ENCODE results near the gene FUT7.

The FUT7 gene

DNA sequence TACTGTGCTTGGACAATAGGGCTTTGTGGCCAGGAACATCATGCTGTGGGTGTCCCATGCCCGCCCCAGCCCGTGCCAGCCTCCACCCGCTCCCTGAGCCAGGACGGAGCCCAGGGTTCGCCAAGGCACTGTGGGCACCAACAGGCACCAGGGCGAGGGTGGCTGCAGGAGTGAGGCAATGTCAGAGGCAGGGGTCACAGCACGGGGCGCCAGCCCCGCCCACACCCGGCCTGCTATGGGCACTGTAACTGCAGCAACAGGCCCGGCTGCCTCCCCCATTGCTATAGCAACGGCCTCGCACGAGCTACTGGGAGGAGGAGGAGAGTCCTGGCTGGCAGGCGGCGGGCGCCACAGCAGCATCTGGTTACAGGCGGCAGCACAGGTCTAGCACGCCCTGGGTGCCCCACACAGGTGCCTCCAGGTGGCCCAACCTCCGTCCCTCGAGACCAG is 6.3 kb downstream of the FUT7 start:
- Histone ChIP-seq H3K27me3 (ENCODE audit: insufficient read depth, low read length, poor library complexity) (no peaks in the 10 kb centered on the region), H3K9ac (ENCODE audit: low read length) (no peak overlapping the region), H4K5ac (ENCODE audit: low read length) (no peak overlapping the region), H3K36me3 (ENCODE audit: control insufficient read depth, insufficient read depth, low read length) (no peaks in the 10 kb centered on the region), H3K4me3 (ENCODE audit: low read length) (no peak overlapping the region), H2BK15ac (replicated peaks; ENCODE audit: low read depth) (no peak overlapping the region), H2BK120ac (ENCODE audit: low read depth, low read length) (no peak overlapping the region), H3K4me2 (ENCODE audit: low read length) (no peak overlapping the region), H3K79me2 (ENCODE audit: control insufficient read depth, insufficient read depth, low read length) (no peaks in the 10 kb centered on the region), H3K79me1 (ENCODE audit: low read length) (no peaks in the 10 kb centered on the region), H3K4me1 (ENCODE audit: control insufficient read depth, low read depth, low read length) (no peaks in the 10 kb centered on the region), H4K8ac (ENCODE audit: low read depth, low read length) (no peak overlapping the region), H3K56ac (ENCODE audit: low read length) (no peak overlapping the region), H3K23ac (ENCODE audit: low read length) (no peak overlapping the region), H3K27ac (ENCODE audit: low read depth, low read length) (no peak overlapping the region), H3K4ac (ENCODE audit: low read depth, low read length) (no peak overlapping the region), H2AK5ac (ENCODE audit: low read length) (no peak overlapping the region), H2BK5ac (ENCODE audit: low read length) (no peak overlapping the region), H3K18ac (ENCODE audit: low read length) (no peak overlapping the region)
- no peak for DNase-seq
- no CpG with 5 or more reads among the region's 21 CpGs for WGBS (ENCODE audit: extremely low coverage, insufficient coverage, low lambda C conversion rate)

DNA sequence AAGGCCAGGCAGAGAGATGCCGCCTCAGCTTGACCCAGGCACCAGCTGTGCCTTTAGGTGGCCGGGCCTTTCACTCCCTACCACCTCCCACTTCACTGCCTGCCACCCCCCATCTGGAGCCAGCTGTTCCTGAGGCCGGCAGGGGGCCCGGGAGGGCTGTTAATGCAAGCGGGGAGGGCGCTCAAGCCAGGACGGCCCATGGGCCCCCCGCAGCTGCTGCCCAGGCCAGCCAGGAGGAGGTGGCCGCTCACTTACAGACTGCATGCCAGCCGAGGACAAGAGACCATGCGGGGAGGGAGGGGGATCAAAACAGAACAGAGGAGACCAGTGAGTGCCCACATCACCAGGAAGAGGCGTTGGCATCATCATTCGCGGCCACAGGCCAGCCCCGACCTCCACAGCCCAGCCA is 8.3 kb downstream of the FUT7 start:
- H3K27ac ChIP-seq (ENCODE audit: low read depth, low read length) = no peak overlapping the region
- no peak overlapping the region for H3K4ac ChIP-seq (ENCODE audit: low read depth, low read length)
- no peaks in the 10 kb centered on the region for H3K4me1 ChIP-seq (ENCODE audit: control insufficient read depth, low read depth, low read length)
- no peaks in the 10 kb centered on the region for H3K79me1 ChIP-seq (ENCODE audit: low read length)
- H2AK5ac ChIP-seq (ENCODE audit: low read length) = no peak overlapping the region
- H3K23ac ChIP-seq (ENCODE audit: low read length) = no peak overlapping the region
- H2BK5ac ChIP-seq (ENCODE audit: low read length) = no peak overlapping the region
- H3K36me3 ChIP-seq (ENCODE audit: control insufficient read depth, insufficient read depth, low read length) = no peaks in the 10 kb centered on the region
- H3K9ac ChIP-seq (ENCODE audit: low read length) = no peak overlapping the region
- H4K5ac ChIP-seq (ENCODE audit: low read length) = no peak overlapping the region
- WGBS (ENCODE audit: extremely low coverage, insufficient coverage, low lambda C conversion rate) = no CpG with 5 or more reads among the region's 15 CpGs
- no peak overlapping the region for H3K56ac ChIP-seq (ENCODE audit: low read length)
- DNase-seq = no peak
- no peak overlapping the region for H3K4me2 ChIP-seq (ENCODE audit: low read length)
- no peak overlapping the region for H2BK120ac ChIP-seq (ENCODE audit: low read depth, low read length)
- H3K4me3 ChIP-seq (ENCODE audit: low read length) = no peak overlapping the region
- no peak overlapping the region for H3K18ac ChIP-seq (ENCODE audit: low read length)
- no peak overlapping the region for H2BK15ac ChIP-seq (replicated peaks; ENCODE audit: low read depth)
- H4K8ac ChIP-seq (ENCODE audit: low read depth, low read length) = no peak overlapping the region
- H3K27me3 ChIP-seq (ENCODE audit: insufficient read depth, low read length, poor library complexity) = no peaks in the 10 kb centered on the region
- H3K79me2 ChIP-seq (ENCODE audit: control insufficient read depth, insufficient read depth, low read length) = no peaks in the 10 kb centered on the region

GRCh38 chr9:137023157-137023556 is 8.7 kb downstream of the FUT7 start:
- no peaks in the 10 kb centered on the region for H3K79me1 ChIP-seq (ENCODE audit: low read length)
- no peak overlapping the region for H2BK15ac ChIP-seq (replicated peaks; ENCODE audit: low read depth)
- no peak overlapping the region for H3K9ac ChIP-seq (ENCODE audit: low read length)
- no peak overlapping the region for H2AK5ac ChIP-seq (ENCODE audit: low read length)
- no peaks in the 10 kb centered on the region for H3K27me3 ChIP-seq (ENCODE audit: insufficient read depth, low read length, poor library complexity)
- no peak overlapping the region for H4K8ac ChIP-seq (ENCODE audit: low read depth, low read length)
- no peak overlapping the region for H4K5ac ChIP-seq (ENCODE audit: low read length)
- no peak overlapping the region for H3K27ac ChIP-seq (ENCODE audit: low read depth, low read length)
- no peak overlapping the region for H3K18ac ChIP-seq (ENCODE audit: low read length)
- no peak overlapping the region for H3K4me2 ChIP-seq (ENCODE audit: low read length)
- H2BK120ac ChIP-seq (ENCODE audit: low read depth, low read length) = no peak overlapping the region
- no peak overlapping the region for H3K56ac ChIP-seq (ENCODE audit: low read length)
- no peak for DNase-seq
- no peaks in the 10 kb centered on the region for H3K4me1 ChIP-seq (ENCODE audit: control insufficient read depth, low read depth, low read length)
- no CpG with 5 or more reads among the region's 7 CpGs for WGBS (ENCODE audit: extremely low coverage, insufficient coverage, low lambda C conversion rate)
- H3K4me3 ChIP-seq (ENCODE audit: low read length) = no peak overlapping the region
- H3K23ac ChIP-seq (ENCODE audit: low read length) = no peak overlapping the region
- H3K79me2 ChIP-seq (ENCODE audit: control insufficient read depth, insufficient read depth, low read length) = no peaks in the 10 kb centered on the region
- no peaks in the 10 kb centered on the region for H3K36me3 ChIP-seq (ENCODE audit: control insufficient read depth, insufficient read depth, low read length)
- H2BK5ac ChIP-seq (ENCODE audit: low read length) = no peak overlapping the region
- H3K4ac ChIP-seq (ENCODE audit: low read depth, low read length) = no peak overlapping the region

DNA sequence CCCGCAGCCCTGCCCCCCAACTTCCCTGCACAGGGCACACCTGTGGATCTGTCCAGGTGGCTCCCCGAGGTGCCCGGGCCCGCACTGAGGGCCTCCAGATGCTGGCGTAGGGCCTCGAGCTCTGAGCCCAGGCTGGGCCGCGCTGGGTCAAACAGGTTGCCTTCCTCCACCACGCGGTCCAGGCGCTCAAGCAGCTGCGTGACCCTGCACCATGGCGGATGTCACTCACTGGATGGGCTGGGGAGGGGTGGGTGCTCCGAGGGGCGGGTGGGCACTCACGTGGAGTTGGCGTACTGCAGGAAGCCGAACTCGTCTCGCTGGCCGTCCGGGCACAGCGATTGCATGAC is 9.3 kb downstream of the FUT7 start:
- H2BK120ac ChIP-seq (ENCODE audit: low read depth, low read length) = no peak overlapping the region
- H2BK15ac ChIP-seq (replicated peaks; ENCODE audit: low read depth) = no peak overlapping the region
- no peak overlapping the region for H3K56ac ChIP-seq (ENCODE audit: low read length)
- H3K36me3 ChIP-seq (ENCODE audit: control insufficient read depth, insufficient read depth, low read length) = no peaks in the 10 kb centered on the region
- H3K23ac ChIP-seq (ENCODE audit: low read length) = no peak overlapping the region
- no peak overlapping the region for H4K5ac ChIP-seq (ENCODE audit: low read length)
- no peak for DNase-seq
- no peak overlapping the region for H3K4me2 ChIP-seq (ENCODE audit: low read length)
- no peak overlapping the region for H3K4ac ChIP-seq (ENCODE audit: low read depth, low read length)
- no peak overlapping the region for H3K4me3 ChIP-seq (ENCODE audit: low read length)
- H3K79me1 ChIP-seq (ENCODE audit: low read length) = no peaks in the 10 kb centered on the region
- H3K79me2 ChIP-seq (ENCODE audit: control insufficient read depth, insufficient read depth, low read length) = no peaks in the 10 kb centered on the region
- no peaks in the 10 kb centered on the region for H3K27me3 ChIP-seq (ENCODE audit: insufficient read depth, low read length, poor library complexity)
- H3K9ac ChIP-seq (ENCODE audit: low read length) = no peak overlapping the region
- WGBS (ENCODE audit: extremely low coverage, insufficient coverage, low lambda C conversion rate) = no CpG with 5 or more reads among the region's 23 CpGs
- H3K4me1 ChIP-seq (ENCODE audit: control insufficient read depth, low read depth, low read length) = no peaks in the 10 kb centered on the region
- H4K8ac ChIP-seq (ENCODE audit: low read depth, low read length) = no peak overlapping the region
- H3K18ac ChIP-seq (ENCODE audit: low read length) = no peak overlapping the region
- no peak overlapping the region for H2AK5ac ChIP-seq (ENCODE audit: low read length)
- no peak overlapping the region for H3K27ac ChIP-seq (ENCODE audit: low read depth, low read length)
- H2BK5ac ChIP-seq (ENCODE audit: low read length) = no peak overlapping the region

DNA sequence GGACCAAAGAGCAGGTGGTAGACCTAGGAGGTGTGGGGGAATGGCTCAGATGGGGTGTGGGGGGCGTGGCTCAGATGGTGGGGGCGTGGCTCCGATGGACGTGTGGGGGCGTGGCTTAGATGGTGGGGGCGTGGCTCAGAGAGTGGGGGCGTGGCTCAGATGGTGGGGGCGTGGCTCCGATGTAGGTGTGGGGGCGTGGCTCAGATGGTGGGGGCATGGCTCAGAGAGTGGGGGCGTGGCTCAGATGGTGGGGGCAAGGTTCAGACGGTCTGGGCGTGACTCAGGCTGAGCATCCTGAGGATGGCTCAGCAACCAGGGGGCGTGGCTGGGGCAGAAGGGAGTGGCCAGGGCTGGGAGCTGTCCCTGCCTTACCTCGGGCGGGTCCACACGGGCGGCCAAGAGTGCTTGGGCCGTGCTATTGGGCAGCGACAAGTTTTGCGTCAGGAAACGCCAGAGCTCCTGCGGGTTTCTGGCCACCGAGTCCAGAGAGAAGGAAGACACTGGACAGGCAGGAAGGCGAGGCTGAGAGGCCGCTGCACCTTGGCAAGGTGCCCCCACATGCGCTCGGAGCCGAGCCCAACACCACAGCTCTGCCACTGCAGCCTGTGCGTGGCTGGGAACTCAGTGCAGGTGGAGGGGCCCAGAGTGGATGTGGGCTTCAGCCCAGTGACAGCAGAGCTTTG is 9.8 kb downstream of the FUT7 start:
- Histone ChIP-seq H3K79me1 (ENCODE audit: low read length) (no peaks in the 10 kb centered on the region), H3K23ac (ENCODE audit: low read length) (no peak overlapping the region), H3K4me2 (ENCODE audit: low read length) (no peak overlapping the region), H3K27me3 (ENCODE audit: insufficient read depth, low read length, poor library complexity) (no peaks in the 10 kb centered on the region), H3K36me3 (ENCODE audit: control insufficient read depth, insufficient read depth, low read length) (no peaks in the 10 kb centered on the region), H3K27ac (ENCODE audit: low read depth, low read length) (no peak overlapping the region), H3K9ac (ENCODE audit: low read length) (no peak overlapping the region), H2AK5ac (ENCODE audit: low read length) (no peak overlapping the region), H3K56ac (ENCODE audit: low read length) (no peak overlapping the region), H3K4me3 (ENCODE audit: low read length) (no peak overlapping the region), H4K5ac (ENCODE audit: low read length) (no peak overlapping the region), H4K8ac (ENCODE audit: low read depth, low read length) (no peak overlapping the region), H3K18ac (ENCODE audit: low read length) (no peak overlapping the region), H2BK15ac (replicated peaks; ENCODE audit: low read depth) (no peak overlapping the region), H2BK5ac (ENCODE audit: low read length) (no peak overlapping the region), H3K4me1 (ENCODE audit: control insufficient read depth, low read depth, low read length) (no peaks in the 10 kb centered on the region), H2BK120ac (ENCODE audit: low read depth, low read length) (no peak overlapping the region), H3K79me2 (ENCODE audit: control insufficient read depth, insufficient read depth, low read length) (no peaks in the 10 kb centered on the region), H3K4ac (ENCODE audit: low read depth, low read length) (no peak overlapping the region)
- no CpG with 5 or more reads among the region's 30 CpGs for WGBS (ENCODE audit: extremely low coverage, insufficient coverage, low lambda C conversion rate)
- peak; percentile 93 for DNase-seq

GRCh38 chr9:137021568-137021978 is 10.3 kb downstream of the FUT7 start:
- Histone ChIP-seq H3K79me2 (ENCODE audit: control insufficient read depth, insufficient read depth, low read length) (no peaks in the 10 kb centered on the region), H3K4me2 (ENCODE audit: low read length) (no peak overlapping the region), H4K8ac (ENCODE audit: low read depth, low read length) (no peak overlapping the region), H3K18ac (ENCODE audit: low read length) (no peak overlapping the region), H2BK120ac (ENCODE audit: low read depth, low read length) (no peak overlapping the region), H4K5ac (ENCODE audit: low read length) (no peak overlapping the region), H2BK5ac (ENCODE audit: low read length) (no peak overlapping the region), H3K4me3 (ENCODE audit: low read length) (no peak overlapping the region), H2BK15ac (replicated peaks; ENCODE audit: low read depth) (no peak overlapping the region), H3K4me1 (ENCODE audit: control insufficient read depth, low read depth, low read length) (no peaks in the 10 kb centered on the region), H3K27me3 (ENCODE audit: insufficient read depth, low read length, poor library complexity) (no peaks in the 10 kb centered on the region), H2AK5ac (ENCODE audit: low read length) (no peak overlapping the region), H3K27ac (ENCODE audit: low read depth, low read length) (no peak overlapping the region), H3K79me1 (ENCODE audit: low read length) (no peaks in the 10 kb centered on the region), H3K56ac (ENCODE audit: low read length) (no peak overlapping the region), H3K36me3 (ENCODE audit: control insufficient read depth, insufficient read depth, low read length) (no peaks in the 10 kb centered on the region), H3K9ac (ENCODE audit: low read length) (no peak overlapping the region), H3K4ac (ENCODE audit: low read depth, low read length) (no peak overlapping the region), H3K23ac (ENCODE audit: low read length) (no peak overlapping the region)
- DNase-seq = no peak
- no CpG with 5 or more reads among the region's 6 CpGs for WGBS (ENCODE audit: extremely low coverage, insufficient coverage, low lambda C conversion rate)

Data from mesendoderm (in vitro differentiated cells).